Transverse colon (tissue), 4 donors: ENCODE measurements around the gene MBD3L1. TPM values are rescaled to one million over a fixed set of nuclear protein-coding genes. Genes with fewer than 3 reads are reported as not detected.

ENCODE experiments used
- total RNA-seq, 4 donors: library from RNA; depleted of rRNA; stranded (reverse); fragments of >200 nt; gene quantifications; one replicate each; pipeline ENCODE4 v1.1.0, GENCODE V29; 2016

The MBD3L1 gene
- total RNA-seq, 4 donors from 2014 or later: not detected

Other genes with a start within 250 kb of the MBD3L1 start
- gene ADAMTS10, start 221.7 kb upstream of the MBD3L1 start, total RNA-seq: 10 to 100 TPM in 3 of 4 donors, 1 to 10 TPM in 1; 5.2 to 62.8 (median 20.7) TPM
- not detected for gene NFILZ, start 201.7 kb upstream of the MBD3L1 start, total RNA-seq
- not detected for gene ACTL9, start 133.6 kb upstream of the MBD3L1 start, total RNA-seq
- gene OR2Z1, start 110.7 kb upstream of the MBD3L1 start, total RNA-seq: not detected
- gene ZNF558, start 73 bp upstream of the MBD3L1 start, total RNA-seq: 10 to 100 TPM; 17.2 to 77.6 (median 28.1) TPM
- gene MUC16, start 178.0 kb downstream of the MBD3L1 start, total RNA-seq: not detected